ENCODE results near the gene TNRC6B. TPM values are rescaled to one million over a fixed set of nuclear protein-coding genes. Genes with fewer than 3 reads are reported as not detected.

TNRC6B gene
- polyA plus RNA-seq, 3 donors = 7.2 to 16.5 (median 11.8) TPM

- Histone ChIP-seq H3K36me3 (replicated peaks in 1 of 2; ENCODE audit: control insufficient read depth in 1 of 2, insufficient read depth in 2 of 2, low read length in 2 of 2) (peaks cover 8 to 42% of the 10 kb centered on the region in 2 donors), H3K27me3 (ENCODE audit: control insufficient read depth in 2 of 2, insufficient read depth in 2 of 2, low read length in 2 of 2) (no peaks in the 10 kb centered on the region), H3K4me1 (ENCODE audit: control insufficient read depth in 1 of 2, insufficient read depth in 2 of 2, low read length in 2 of 2) (peaks cover 0 to 16% of the 10 kb centered on the region in 2 donors), H3K4me3 (replicated peaks in 1 of 3; ENCODE audit: low read depth in 2 of 3, low read length in 3 of 3) (no peak overlapping the region), H4K20me1 (ENCODE audit: insufficient read depth, low read length) (peaks cover 97% of the 10 kb centered on the region), H2AFZ (ENCODE audit: insufficient read depth, low read depth, low read length, poor library complexity, severe bottlenecking) (no peak overlapping the region), H3K9me3 (replicated peaks in 1 of 2; ENCODE audit: control insufficient read depth in 1 of 2, insufficient read depth in 1 of 2, low read length in 2 of 2) (no peaks in the 10 kb centered on the region), H3K27ac (ENCODE audit: low read depth in 1 of 2, low read length in 2 of 2) (peak overlapping the region in 1 of 2 donors; percentile 25), H3K79me2 (ENCODE audit: insufficient read depth, low read length) (peaks cover 99% of the 10 kb centered on the region), H3K4me2 (replicated peaks; ENCODE audit: extremely low read depth, low read length, poor library complexity, severe bottlenecking) (no peak overlapping the region), H3K9ac (ENCODE audit: insufficient read depth, low read length, poor library complexity, severe bottlenecking) (no peak overlapping the region)
- H3K4me3 Mint-ChIP-seq = no peak overlapping the region
- TF ChIP-seq CTCF (IDR thresholded peaks at IDR 0.05) = no peak
- DNase-seq = no peak
- H3K27ac Mint-ChIP-seq = peak overlapping the region in 6 of 7 donors; percentile 3 to 58 (median 38)
- peaks cover 41% of the 10 kb centered on the region for H3K4me1 Mint-ChIP-seq
- H3K27me3 Mint-ChIP-seq (ENCODE audit: low read depth in 3 of 3) = peaks cover 0 to 1% (median 0%) of the 10 kb centered on the region in 3 donors
- WGBS (ENCODE audit: insufficient coverage) = 100% methylated on average over 2 of the region's 4 CpGs
- peaks cover 23 to 47% of the 10 kb centered on the region in 2 donors for H3K36me3 Mint-ChIP-seq
- intact Hi-C loops (cut with micrococcal nuclease) = no loop called here
- peaks cover 0 to 2% (median 0%) of the 10 kb centered on the region in 7 donors for H3K9me3 Mint-ChIP-seq
Observed at GRCh38 chr22:40237241-40237640, 59.5 kb downstream of the TNRC6B start.

- WGBS (ENCODE audit: insufficient coverage) = 92% methylated on average over 5 of the region's 13 CpGs
- Histone ChIP-seq H3K36me3 (replicated peaks in 1 of 2; ENCODE audit: control insufficient read depth in 1 of 2, insufficient read depth in 2 of 2, low read length in 2 of 2) (peaks cover 4 to 35% of the 10 kb centered on the region in 2 donors), H2AFZ (ENCODE audit: insufficient read depth, low read depth, low read length, poor library complexity, severe bottlenecking) (no peak overlapping the region), H3K9ac (ENCODE audit: insufficient read depth, low read length, poor library complexity, severe bottlenecking) (no peak overlapping the region), H3K4me1 (ENCODE audit: control insufficient read depth in 1 of 2, insufficient read depth in 2 of 2, low read length in 2 of 2) (peaks cover 0 to 20% of the 10 kb centered on the region in 2 donors), H3K4me3 (replicated peaks in 1 of 3; ENCODE audit: low read depth in 2 of 3, low read length in 3 of 3) (no peak overlapping the region), H3K9me3 (replicated peaks in 1 of 2; ENCODE audit: control insufficient read depth in 1 of 2, insufficient read depth in 1 of 2, low read length in 2 of 2) (no peaks in the 10 kb centered on the region), H4K20me1 (ENCODE audit: insufficient read depth, low read length) (peaks cover 97% of the 10 kb centered on the region), H3K27ac (ENCODE audit: low read depth in 1 of 2, low read length in 2 of 2) (peak overlapping the region in 1 of 2 donors; percentile 63), H3K79me2 (ENCODE audit: insufficient read depth, low read length) (peaks cover 99% of the 10 kb centered on the region), H3K4me2 (replicated peaks; ENCODE audit: extremely low read depth, low read length, poor library complexity, severe bottlenecking) (no peak overlapping the region), H3K27me3 (ENCODE audit: control insufficient read depth in 2 of 2, insufficient read depth in 2 of 2, low read length in 2 of 2) (no peaks in the 10 kb centered on the region)
- Mint-ChIP-seq H3K27ac (peak overlapping the region in 4 of 7 donors; percentile 3 to 47 (median 30)), H3K27me3 (ENCODE audit: low read depth in 3 of 3) (peaks cover 0 to 1% (median 0%) of the 10 kb centered on the region in 3 donors), H3K9me3 (peaks cover 0 to 2% (median 0%) of the 10 kb centered on the region in 7 donors), H3K4me1 (peaks cover 45% of the 10 kb centered on the region), H3K4me3 (no peak overlapping the region), H3K36me3 (peaks cover 22 to 40% of the 10 kb centered on the region in 2 donors)
- DNase-seq = no peak
- TF ChIP-seq CTCF (IDR thresholded peaks at IDR 0.05) = no peak
- intact Hi-C loops (cut with micrococcal nuclease) = no loop called here
Observed at GRCh38 chr22:40237788-40238424, 60.2 kb downstream of the TNRC6B start.
